ENCODE measurements around the gene FNTB.
A peak's percentile ranks its signal among the peaks of the same experiment; 100 is the strongest.
"Not testable (repeated sequence)": the region's sequence is repeated elsewhere in the genome, so short reads cannot be mapped to it uniquely, and the experiment has no call there.

FNTB gene

DNA sequence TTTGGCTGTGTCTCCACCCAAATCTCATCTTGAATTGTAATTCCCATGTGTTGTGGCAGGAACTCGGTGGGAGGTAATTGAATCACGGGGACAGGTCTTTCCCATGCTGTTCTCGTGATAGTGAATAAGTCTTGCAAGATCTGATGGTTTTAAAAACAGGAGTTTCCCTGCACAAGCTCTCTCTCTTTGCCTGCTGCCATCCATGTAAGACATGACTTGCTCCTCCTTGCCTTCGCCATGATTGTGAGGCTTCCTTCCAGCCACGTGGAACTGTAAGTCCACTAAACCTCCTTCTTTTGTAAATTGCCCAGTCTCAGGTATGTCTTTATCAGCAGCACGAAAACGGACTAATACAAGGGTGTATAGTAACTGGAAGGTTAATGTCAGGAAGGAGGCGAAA lies 101.1 kb downstream of the FNTB start:
- not testable (repeated sequence) for DNase-seq (ENCODE audit: low spot score)

DNA sequence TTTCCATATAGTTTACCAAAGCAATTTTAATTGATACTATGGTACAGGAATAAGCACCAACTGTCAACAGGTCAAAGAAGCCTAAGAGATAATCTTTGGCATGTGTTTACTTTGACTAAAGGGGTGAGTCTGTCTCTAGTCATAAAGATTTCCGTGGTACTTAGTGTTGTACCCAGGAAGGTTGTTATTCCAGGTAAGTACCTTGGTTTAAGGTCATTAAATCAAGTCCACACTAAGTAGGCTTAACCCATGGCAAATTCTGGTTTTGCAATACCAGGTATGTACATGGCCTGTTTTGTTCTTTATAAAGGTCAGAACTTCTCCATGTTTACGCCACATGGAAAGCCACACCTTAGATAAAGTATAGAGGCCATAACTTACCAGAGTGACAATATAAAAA lies 105.7 kb downstream of the FNTB start:
- DNase-seq (ENCODE audit: low spot score), result no peak

GRCh38 chr14:65095633-65096205 lies 109.0 kb downstream of the FNTB start:
- DNase-seq (ENCODE audit: low spot score), result no peak

- no peak for DNase-seq (ENCODE audit: low spot score)
These were observed 109.8 kb downstream of the FNTB start for GRCh38 chr14:65096323-65097089.

DNA sequence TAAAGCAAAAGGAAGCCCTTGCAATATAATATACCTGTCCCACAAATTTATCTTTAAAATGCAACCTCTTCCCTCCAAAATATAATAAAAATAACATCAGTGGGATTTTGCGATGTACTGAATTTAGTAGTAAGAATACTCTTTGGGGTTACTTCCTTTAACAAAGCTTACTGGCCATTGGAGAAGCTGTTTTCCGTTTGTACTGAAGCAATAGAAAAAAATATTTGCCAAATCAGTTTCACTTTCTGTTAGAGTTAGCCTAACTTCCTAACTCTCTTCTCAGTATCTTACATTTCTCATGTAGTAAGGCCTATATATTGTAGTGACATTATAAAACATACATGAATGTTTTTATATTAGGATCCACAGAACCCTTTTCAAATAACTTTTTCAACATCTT lies 111.9 kb downstream of the FNTB start:
- DNase-seq (ENCODE audit: low spot score), result peak; percentile 49

GRCh38 chr14:65100922-65101541 lies 114.3 kb downstream of the FNTB start:
- no peak for DNase-seq (ENCODE audit: low spot score)

DNA sequence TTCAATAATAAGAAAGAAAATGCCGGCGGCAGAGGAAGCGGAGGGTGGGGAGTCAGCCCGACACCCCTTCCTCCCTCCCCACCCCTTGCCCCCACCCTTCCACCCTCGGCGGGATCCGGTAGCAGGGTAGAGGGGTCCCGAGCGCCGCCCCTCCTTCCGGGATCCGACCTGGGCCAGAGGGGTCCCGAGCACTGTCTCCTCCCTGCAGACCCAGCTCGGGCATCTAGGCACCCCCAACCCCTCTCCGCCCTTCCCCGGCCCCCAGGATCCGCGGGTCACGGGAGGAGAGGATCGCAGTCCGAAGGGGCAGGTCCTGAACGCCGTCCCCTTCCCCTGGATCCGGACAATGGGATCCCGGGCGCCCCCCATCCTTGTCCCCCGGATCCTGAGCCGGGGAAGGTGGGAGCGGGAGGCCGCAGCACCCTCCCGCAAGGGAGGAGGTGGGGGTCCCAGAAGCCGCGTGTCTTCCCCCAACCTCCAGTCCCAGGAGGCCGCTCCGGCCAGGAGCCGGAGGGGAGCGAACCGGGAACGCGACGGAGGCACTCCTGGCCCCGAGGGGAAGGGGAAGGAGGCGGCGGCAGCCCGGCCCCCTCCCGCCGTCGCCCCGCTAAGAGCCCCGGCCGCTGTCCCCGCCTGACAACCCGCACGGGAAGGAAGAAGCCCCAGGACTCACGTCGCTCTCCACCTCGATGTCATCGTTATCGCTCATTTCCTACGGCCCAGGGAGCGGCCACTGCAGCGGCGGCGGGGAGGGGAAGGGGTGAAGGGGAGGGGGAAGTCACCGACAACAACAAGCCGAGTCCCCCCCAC lies 115.1 kb downstream of the FNTB start:
- DNase-seq (ENCODE audit: low spot score), result no peak

DNA sequence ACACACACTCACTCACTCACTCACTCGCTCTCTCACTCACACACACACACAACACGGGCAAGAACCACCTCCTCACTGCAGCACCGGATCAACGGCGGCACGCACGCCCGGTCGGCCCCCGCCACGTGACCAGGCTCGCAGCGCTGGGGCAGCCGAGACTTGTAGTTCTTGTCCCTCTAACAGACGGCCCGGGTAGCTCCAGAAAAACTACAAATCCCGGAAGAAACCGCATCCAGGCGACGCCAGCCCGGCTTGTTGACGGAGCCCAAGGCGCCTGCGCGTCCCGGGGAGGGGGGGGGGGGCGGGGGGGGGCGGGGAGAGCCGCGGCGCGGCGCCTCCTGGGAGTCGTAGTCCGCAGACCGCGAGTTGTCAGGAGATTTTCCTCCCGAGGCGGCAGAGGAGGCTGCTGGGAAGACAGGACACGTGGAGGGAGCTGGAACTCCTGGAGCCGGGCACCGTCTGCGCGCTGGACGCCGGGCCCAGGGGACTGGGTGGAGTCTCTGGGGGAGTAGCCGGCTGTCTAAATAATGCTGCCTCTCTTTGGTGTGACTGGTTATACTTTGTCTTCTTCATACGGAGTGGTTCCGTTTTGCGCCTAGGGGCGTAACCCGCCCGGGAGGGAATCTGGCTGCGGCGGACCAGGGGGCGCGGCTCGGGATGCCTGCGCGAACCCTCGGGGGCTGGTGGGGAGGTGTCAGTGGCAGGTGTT lies 115.9 kb downstream of the FNTB start, which contains the start of gene MAX:
Gene MAX (minus strand): TSS at position 77 of the 709 bp plus-strand sequence. CDS start 178 bp downstream, outside the sequence.
- DNase-seq (ENCODE audit: low spot score), result peak; percentile 99

GRCh38 chr14:65103150-65103760 lies 116.6 kb downstream of the FNTB start:
- peak; percentile 17 for DNase-seq (ENCODE audit: low spot score)

GRCh38 chr14:65104791-65105190 lies 118.1 kb downstream of the FNTB start:
- DNase-seq (ENCODE audit: low spot score), result no peak

GRCh38 chr14:65106316-65106715 lies 119.6 kb downstream of the FNTB start:
- DNase-seq (ENCODE audit: low spot score), result no peak

DNA sequence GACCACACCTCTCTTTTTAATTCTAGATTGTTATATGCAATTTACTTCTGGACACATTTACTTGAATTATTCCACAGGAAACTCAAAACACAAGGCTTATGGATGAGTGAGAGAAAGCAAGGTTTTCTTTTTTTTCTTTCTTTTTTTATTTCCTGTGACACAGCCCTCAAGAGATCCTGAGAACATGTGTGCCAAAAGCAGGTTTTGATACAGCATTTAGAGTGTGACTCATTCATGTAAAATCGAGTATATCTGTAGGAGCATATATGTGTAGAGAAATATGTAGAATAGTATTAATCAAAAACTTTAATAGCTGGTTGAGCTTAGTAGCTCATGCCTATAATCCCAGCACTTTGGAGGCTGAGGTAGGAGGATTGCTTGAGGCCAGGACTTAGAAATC lies 120.0 kb downstream of the FNTB start:
- no peak for DNase-seq (ENCODE audit: low spot score)

GRCh38 chr14:65107200-65107599 lies 120.5 kb downstream of the FNTB start:
- no peak for DNase-seq (ENCODE audit: low spot score)

DNA sequence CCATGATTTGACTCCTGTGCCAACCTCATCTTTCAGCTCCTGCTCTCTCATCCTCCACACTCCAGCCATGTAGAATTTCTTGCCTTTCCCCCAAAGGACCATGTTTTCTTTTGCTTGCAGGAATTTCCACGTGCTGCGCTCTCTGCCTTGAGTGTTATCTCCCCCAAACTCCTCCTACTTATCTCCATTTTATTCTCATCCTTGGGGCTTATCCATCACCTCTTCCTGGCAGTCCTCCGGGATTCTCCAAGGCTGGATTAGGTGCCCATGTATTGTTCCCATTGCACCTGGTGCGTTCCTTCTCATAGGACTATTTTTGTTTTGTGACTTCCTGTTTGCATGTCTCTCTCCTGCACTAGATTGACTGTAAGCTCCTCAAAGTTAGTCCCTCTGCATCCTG lies 122.7 kb downstream of the FNTB start:
- DNase-seq (ENCODE audit: low spot score), result no peak

- DNase-seq (ENCODE audit: low spot score), result no peak
These were observed 123.8 kb downstream of the FNTB start for GRCh38 chr14:65110525-65110924.
